PC-9 (cell line): ENCODE results near the gene MBNL1.

Experiments
- EZH2 ChIP-seq: fragments of 200-600 bp; sonication (generic); IDR thresholded peaks from 2 replicates; pipeline ENCODE4 v1.8.0; 2017; ENCODE audit warnings: antibody characterized with exemption, low read depth
- TF ChIP-seq, protein P1 (sequence below): fragments of 200-600 bp; sonication (generic); conservative IDR thresholded peaks from 2 replicates; pipeline ENCODE4 v1.6.1; 2017; ENCODE audit warnings: mixed run types, antibody characterized with exemption, mild to moderate bottlenecking, moderate library complexity

DNA sequence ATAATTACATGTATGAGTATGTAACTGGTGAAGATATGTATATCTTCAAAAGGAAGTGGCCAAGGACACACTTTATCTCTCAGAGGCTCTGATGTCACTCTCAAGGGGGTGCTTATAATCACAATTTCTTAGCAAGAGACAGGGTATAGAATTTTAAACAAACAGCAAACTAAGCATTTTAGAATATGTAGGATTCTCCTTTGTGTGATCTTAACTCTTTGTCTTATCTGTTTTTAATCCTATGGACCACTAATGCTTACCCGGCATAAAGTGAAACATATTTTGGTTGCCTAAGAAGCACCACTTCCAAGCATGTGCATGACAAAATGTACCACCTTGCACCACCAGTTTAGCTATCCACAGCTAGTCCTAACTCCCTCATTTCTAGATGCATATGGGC, 8.2 kb upstream of the MBNL1 start:
- no peak for TF ChIP-seq EZH2
- TF ChIP-seq, protein P1, sequence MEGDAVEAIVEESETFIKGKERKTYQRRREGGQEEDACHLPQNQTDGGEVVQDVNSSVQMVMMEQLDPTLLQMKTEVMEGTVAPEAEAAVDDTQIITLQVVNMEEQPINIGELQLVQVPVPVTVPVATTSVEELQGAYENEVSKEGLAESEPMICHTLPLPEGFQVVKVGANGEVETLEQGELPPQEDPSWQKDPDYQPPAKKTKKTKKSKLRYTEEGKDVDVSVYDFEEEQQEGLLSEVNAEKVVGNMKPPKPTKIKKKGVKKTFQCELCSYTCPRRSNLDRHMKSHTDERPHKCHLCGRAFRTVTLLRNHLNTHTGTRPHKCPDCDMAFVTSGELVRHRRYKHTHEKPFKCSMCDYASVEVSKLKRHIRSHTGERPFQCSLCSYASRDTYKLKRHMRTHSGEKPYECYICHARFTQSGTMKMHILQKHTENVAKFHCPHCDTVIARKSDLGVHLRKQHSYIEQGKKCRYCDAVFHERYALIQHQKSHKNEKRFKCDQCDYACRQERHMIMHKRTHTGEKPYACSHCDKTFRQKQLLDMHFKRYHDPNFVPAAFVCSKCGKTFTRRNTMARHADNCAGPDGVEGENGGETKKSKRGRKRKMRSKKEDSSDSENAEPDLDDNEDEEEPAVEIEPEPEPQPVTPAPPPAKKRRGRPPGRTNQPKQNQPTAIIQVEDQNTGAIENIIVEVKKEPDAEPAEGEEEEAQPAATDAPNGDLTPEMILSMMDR, result no peak
